GM18907 (cell line): ENCODE results near the gene ADPRHL1.
"Not testable (repeated sequence)": the region's sequence is repeated elsewhere in the genome, so short reads cannot be mapped to it uniquely, and the experiment has no call there.

Experiments used
- ATAC-seq: cut with Tn5 transposase; IDR thresholded peaks from one replicate; pipeline ENCODE4 v1.9.1; 2021; ENCODE audit warnings: mild to moderate bottlenecking, moderate library complexity; ENCODE audit not compliant: unreplicated experiment

Gene ADPRHL1

GRCh38 chr13:113373811-113374485 is 79.3 kb downstream of the ADPRHL1 start:
- ATAC-seq = no peak

GRCh38 chr13:113371701-113372100 is 81.6 kb downstream of the ADPRHL1 start:
- ATAC-seq = not testable (repeated sequence)

- no peak for ATAC-seq
Observed at GRCh38 chr13:113371061-113371460, 82.2 kb downstream of the ADPRHL1 start.

GRCh38 chr13:113369881-113370280 is 83.4 kb downstream of the ADPRHL1 start:
- no peak for ATAC-seq

GRCh38 chr13:113369189-113369588 is 84.1 kb downstream of the ADPRHL1 start:
- no peak for ATAC-seq

- not testable (repeated sequence) for ATAC-seq
Observed at GRCh38 chr13:113368353-113368752, 84.9 kb downstream of the ADPRHL1 start.

GRCh38 chr13:113367771-113368170 is 85.5 kb downstream of the ADPRHL1 start:
- no peak for ATAC-seq

- ATAC-seq = no peak
Observed at GRCh38 chr13:113367020-113367560, 86.2 kb downstream of the ADPRHL1 start.

GRCh38 chr13:113365971-113366588 is 87.2 kb downstream of the ADPRHL1 start:
- no peak for ATAC-seq

- no peak for ATAC-seq
Observed at GRCh38 chr13:113365583-113365970, 87.7 kb downstream of the ADPRHL1 start.

- no peak for ATAC-seq
Observed at GRCh38 chr13:113364901-113365582, 88.2 kb downstream of the ADPRHL1 start.

- no peak for ATAC-seq
Observed at GRCh38 chr13:113364311-113364889, 88.9 kb downstream of the ADPRHL1 start.

GRCh38 chr13:113361406-113361805 is 91.9 kb downstream of the ADPRHL1 start:
- ATAC-seq = no peak

- ATAC-seq = no peak
Observed at GRCh38 chr13:113360446-113360845, 92.8 kb downstream of the ADPRHL1 start.

GRCh38 chr13:113359571-113359970 is 93.7 kb downstream of the ADPRHL1 start:
- no peak for ATAC-seq

GRCh38 chr13:113358653-113359190 is 94.6 kb downstream of the ADPRHL1 start:
- no peak for ATAC-seq

GRCh38 chr13:113357529-113357928 is 95.8 kb downstream of the ADPRHL1 start:
- no peak for ATAC-seq

- ATAC-seq = no peak
Observed at GRCh38 chr13:113356596-113356995, 96.7 kb downstream of the ADPRHL1 start.

GRCh38 chr13:113355621-113356020 is 97.7 kb downstream of the ADPRHL1 start:
- ATAC-seq = no peak

- no peak for ATAC-seq
Observed at GRCh38 chr13:113354831-113355610, 98.3 kb downstream of the ADPRHL1 start.
